ENCODE data around the gene SMIM35.

SMIM35 gene

DNA sequence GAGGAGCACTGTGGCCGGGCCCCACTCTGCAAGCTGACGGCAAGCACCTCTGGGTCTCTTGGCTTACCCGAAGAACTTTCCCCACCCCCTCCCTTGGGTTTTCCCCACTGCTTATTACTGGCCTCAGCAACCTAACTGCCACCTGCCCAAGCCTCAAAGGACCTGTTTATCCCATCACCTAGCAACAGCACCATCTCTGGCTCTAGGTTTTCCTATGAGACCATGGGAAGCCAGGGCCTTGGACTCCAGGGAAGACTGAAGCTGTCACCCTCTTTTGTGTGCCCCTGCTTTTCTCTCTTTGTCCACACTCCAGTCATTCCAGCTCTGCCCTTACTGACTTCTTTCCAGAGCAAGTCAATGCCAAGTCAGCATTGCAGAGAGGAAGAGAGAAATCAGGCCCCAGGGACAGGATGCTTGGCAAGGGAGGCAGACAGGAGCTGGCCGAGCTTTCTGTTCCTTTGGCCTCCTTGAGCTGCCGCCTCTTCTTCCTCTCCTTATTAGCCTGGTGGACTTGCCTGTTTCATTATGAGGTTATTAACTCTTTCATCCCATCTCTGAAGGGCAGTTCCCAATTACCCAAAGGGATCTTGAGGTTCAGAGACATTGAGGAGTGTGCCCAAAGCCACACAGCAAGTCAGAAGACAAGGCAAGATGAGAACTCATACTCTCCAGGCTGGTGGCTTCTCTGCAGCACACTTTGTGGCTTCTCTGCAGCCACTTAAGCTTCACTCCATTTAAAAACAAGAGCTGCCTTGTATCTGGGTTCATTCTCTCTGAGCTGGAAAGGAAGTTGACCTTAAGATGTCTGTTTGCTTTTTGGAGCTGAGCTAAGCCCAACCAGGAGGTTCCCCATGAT lies at the start of gene SMIM35:
Gene SMIM35, minus strand, starts transcription at position 51 of the 856 bp plus-strand sequence. CDS start 206 bp downstream, outside the sequence.
- DNase-seq, result no peak

DNA sequence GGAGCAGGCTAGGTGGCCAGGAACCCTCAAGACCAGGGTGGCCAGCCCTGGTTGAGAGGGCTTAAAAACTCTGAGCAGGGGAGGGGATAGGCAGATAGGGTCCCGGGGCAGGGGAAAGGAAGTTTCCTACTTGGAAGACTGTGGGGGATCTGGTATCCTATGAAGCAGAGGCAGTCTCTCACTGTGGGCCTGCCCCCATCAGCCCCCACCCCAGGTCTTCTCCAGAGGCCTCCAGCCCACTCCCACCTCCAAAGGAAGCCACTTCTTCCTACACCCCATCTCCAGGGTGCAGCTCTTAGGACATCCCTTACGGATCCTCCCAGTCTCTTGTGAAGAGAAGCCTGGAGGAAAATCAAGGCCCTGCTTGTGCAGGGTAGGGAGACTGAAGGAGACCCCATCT lies 49.6 kb upstream of the SMIM35 start:
- DNase-seq, result no peak

DNA sequence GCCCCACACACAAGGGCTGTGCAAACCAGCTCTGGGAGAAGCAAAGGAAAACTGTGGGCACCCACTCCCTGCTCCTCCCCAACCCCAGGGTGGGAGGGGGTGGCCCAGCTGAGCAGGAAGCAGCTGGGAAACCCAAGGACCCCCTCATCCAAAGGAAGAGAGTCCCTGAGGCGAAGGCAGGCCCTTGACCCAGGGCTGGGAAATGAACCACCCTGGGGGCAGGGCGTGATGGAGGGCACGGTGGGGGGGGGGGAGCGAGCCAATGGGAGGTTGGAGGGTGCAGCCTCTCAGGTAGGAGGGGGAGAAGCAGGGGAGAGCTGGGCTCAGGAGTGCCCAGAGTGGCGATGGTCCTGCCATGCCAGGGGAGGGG lies 49.0 kb upstream of the SMIM35 start:
- no peak for DNase-seq

DNA sequence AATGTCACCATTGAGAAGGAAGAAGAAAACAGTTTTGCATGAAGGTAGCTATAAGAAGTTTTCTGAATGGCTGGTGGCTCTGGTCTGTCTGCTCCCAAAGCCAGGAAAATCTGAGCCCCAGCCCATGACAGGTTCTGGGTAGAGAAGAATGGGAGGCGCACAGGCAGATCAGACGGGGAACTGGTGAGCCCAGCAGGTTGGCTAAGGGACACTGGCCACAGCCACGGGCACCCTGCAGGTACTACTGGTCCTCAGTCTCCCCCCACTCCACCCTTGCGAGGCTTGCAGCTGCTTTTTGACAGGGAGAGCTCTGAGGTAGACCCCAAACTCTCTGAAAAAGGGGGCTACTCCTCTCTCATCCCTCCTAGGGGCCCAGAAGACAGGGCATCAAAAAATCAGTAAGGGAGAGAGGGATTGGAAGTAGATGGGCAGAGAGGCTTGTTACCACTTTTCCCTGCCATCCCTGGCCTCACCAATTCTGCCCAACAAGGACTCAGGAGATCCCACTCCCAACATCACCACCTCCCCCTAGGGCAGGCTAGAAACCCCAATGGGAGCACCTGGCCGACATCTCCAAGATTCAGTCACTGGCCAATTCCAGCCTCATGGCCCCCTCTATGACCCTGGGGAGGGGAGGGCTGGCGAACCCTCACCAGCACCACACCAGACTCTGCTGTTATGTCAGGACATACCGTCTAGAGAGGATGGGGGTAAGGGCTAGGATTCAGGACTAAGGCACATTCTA lies 48.5 kb upstream of the SMIM35 start:
- DNase-seq, result no peak

DNA sequence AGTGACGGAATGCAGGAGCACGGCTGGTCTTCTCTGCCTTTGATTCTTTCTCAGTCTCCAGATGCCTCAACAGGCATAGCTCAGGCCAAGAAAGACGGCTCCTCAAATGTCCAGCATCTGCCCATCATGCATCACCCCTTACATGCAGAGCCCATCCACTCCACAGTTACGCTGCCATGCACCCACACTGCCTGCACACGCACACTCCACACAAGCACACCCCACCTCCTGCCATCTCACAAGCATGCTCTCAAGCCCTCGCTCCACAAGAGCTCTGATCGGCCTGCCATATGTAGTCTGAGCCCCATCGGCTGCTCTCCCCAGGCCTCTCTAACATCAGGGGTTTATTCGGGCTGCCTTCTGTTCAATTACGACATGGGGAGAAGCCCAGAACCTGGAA lies 47.1 kb upstream of the SMIM35 start:
- no peak for DNase-seq

DNA sequence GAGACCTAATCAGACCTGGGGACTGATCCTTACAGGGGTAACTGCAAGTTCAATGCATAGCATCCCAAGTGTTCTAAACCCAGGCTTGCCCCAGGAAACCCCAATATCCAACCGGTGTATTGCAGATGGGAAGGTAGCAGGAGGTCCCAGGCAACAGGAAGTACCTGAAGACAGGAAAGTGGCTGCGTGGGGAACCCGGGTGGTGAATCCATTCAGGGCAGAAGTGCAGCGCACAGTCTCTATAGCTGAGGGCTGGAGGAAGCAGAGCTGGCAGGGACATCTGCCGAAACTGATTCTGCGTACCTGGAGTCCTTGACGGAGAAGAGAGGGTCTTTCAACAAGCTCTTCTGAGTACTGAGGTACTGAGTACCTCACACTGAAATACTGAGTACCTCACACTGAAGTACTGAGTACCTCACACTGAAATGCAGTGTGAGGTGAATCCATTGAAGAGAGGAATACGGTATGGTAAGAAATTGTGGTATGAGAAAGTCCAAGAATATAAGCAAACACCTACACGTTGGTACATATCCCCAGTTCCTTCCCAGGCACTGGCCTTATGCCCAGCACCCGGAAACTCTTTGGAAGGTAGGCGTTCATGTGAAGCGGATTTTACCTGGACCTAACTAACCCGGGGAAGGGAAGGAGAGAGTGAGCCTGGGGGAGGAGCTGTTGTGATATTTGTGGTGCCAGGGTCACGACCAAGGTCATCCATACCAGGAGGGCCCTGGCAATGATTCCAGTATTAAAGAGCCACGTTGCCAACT lies 45.8 kb upstream of the SMIM35 start:
- DNase-seq, result no peak

DNA sequence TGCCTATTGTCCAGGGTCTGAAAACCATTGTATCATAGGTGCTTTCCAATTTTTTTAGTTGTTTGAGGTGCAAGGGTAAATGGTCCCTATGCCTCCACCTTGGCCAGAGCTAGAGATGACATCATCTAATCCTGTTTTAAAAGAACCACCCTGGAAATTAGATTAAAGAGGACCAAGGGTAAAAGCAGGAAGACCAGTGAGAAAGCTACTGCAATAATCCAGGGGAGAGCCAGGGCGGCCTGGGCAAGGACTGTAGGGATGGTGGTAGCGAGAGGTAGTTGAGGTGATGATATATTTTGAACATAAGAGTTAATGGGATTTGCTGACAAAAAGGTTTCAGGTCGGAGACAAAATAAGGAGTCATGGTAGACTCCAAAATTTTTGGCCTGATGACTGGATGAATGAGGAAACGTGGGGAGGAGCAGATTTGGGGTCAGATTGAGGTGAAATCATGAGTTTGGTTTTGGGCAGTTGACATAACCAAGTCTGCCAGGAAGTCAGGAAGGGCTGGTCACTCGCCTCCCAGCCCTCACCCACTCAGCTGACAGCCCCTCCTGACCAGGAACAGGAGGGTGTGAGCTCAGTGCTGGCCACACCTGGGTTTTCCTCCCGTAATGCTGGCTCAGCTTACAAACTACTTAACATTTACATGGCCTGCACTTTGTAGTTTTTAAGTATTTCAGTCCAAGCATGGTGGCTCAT lies 42.9 kb upstream of the SMIM35 start:
- DNase-seq, result no peak

DNA sequence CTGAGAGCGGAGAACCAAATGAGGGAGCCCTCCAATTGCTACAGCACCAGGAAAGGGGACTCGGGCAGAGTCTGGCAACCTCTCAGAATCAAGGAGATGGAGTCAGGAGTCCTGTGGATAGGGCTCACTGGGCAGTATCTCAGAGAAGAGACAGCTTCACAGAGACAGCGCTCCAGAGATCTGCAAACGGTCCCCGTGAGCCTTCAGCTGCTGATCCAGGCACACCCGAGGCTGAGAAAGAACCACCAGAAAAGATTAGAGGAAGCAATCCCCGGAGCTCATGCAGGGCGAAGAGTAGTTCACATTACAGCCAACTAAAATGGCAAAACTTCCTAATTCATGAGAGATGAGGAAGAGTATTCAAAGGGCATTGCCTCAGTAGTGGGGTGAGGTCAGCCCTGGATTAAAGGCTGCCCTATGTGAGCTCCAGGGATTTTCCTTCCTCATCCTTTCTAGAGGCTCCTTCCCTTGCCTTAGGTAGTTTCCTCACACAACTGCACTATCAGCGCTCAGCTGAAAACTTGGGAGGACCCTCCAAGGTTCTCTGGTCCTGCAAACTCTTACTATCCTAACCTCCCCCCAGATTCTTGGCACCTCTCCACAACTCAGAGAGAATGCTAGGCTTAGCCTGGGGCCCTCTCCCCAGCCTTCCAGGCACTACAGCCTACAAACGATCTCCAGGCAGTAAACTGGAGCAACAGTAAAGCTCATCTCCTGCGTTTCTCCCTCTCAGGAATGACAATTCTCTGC lies 42.1 kb upstream of the SMIM35 start:
- DNase-seq, result no peak

DNA sequence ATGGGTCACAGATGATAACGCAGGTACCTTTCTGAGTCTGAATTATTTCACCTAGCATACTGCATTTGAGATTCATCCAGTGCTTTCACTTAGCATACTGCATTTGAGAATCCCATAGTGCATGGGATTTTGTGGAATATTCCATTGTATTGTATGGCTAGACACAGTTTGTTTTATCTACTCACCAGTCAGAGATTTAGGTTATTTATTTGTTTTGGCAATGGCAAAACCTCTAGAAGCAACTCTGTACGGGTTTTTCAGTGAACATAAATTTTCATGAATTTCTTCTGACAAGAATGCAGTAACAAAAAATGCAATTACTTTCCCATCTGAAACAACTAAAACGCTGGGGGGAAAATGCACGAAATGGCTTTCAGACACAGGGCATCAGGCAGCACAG lies 41.5 kb upstream of the SMIM35 start:
- no peak for DNase-seq

DNA sequence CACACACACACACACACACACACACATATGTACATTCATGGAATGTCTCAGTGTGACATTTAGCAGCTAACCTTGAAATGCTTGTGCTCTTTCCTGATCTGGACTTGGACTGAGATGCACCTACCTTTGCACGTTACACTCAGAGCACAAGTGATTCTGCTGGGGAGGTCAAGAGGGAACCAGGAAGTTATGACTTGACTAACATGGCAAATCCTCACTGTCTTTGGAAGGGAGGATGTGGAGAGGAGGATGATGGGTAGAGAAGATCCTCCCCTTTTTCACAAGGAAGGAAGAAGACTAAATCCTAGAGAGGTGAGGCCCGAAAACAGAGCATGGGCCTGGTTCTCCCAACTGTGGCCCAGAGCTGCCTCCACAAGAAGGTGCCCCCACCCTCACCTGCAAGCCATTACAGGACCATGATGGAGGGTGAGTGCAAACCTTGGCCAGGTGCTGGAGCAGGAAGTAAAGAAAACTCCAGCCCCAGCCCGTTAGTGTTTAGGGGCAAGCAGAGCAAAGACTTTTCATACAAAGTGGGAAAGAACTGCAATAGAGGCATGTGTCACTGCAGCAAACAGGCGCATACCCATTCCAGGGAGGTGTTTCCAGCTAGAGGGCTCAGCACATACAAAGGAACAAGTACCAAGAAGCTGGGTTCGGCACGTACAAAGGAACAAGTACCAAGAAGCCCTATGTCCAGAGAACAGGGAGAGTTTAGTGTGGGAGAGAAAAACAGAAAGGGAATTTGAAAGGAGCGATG lies 39.5 kb upstream of the SMIM35 start:
- DNase-seq, result no peak

DNA sequence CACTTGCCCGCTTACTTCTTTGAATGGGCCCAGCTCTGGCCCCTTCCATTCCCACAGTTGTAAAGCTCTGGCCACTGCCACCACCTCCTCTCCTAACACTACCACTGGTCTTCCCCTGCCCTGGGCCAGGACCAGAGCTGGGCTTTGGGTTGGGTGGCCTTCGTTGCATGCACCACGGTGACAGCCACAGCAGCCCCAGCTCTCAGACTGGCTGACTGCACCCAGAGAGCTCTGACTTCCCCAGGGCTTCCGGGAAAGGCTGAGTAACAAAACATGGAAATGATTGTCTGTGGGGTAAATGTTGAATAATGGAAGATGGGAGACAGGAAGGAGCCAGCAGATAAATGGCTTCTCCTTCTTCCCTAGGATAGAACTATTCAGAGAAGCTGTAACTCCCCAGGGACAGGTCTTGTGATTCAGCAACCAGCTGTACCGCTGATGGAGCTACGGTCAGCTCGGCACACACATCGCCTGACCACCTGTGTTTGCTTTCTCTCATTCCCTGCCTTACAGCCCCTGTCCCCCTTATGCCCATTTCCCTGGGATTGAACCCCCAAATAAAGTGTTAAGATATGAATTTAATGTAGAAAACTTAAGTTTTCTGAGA lies 38.3 kb upstream of the SMIM35 start:
- DNase-seq, result peak; percentile 3

DNA sequence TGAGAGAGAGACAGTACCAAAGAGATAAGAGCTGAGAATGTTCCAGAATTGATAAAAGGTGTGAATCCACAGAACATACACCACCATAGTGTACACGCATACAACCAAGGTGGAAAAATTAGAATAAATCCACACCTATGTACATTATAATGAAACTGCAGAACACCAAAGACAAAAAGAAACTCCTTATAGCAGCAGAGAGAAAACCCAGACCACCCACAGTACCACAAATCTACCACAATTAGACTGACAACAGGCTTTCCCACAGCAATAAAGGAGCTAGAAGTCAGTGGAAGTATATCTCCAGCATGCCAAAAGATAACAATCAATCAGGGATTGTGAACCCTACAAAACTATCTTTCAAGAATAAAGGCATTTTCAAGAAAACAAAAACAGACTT lies 34.0 kb upstream of the SMIM35 start:
- no peak for DNase-seq

DNA sequence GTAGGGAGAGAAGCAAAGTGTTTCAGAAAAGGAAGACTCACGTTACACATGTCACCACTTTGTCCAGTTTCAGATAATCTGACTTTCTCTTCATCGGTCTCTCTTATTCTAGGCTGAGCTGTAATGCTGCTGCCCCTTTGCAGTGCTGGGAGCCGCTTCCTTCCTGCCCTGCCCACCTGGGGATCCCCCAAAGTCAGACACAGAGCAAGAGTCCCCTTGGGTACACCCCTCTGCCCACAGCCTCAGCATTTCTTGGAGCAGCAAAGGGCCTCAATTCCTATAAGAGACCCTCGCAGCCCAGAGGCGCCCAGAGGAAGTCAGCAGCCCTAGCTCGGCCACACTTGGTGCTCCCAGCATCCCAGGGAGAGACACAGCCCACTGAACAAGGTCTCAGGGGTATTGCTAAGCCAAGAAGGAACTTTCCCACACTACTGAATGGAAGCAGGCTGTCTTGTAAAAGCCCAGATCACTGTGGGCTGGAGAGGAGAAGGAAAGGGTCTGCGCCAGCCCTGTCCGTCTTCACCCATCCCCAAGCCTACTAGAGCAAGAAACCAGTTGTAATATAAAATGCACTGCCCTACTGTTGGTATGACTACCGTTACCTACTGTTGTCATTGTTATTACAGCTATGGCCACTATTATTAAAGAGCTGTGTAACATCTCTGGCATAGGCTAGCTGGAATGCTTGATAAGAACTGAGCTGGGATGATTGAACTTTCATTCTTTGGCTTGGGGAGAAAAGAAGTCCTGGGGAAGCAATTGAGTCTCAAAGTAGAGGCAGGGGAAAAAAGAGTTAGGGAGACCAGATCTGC lies 31.2 kb upstream of the SMIM35 start:
- DNase-seq, result no peak

DNA sequence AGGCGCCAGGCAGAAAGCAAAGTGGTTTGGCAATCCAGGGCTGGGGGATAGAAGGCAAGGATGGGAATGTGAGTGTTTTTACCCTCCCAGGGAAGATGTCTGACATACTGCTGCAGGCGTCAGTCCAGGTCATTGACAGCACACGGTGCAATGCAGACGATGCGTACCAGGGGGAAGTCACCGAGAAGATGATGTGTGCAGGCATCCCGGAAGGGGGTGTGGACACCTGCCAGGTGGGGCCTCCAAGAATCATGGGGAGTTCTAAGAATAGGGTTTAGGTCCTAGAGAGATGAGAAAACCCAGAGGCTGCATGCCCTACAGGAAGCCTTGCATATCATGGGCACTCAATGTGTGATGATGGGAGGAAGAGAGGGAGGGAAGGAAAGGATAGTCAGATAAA lies 28.3 kb upstream of the SMIM35 start:
- DNase-seq, result no peak

DNA sequence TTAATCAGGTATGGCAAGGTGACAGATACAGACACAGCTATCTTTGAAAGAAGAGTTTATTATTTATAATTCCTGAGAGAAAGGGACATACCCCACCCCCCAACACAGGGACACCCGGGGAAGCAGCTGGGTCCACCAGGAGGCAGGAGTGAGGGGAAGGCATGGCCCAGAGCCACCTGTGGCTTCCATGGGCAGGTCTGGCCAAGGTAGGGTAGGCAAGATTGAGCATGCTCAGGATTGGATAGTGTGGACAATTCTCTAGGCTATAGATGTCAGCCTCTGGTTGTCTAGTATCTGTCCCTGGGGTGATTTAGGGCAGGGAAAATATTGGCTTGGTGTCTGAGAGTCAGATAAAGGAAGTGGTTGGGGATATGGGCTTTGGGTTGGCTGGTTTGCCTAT lies 27.5 kb upstream of the SMIM35 start:
- no peak for DNase-seq

DNA sequence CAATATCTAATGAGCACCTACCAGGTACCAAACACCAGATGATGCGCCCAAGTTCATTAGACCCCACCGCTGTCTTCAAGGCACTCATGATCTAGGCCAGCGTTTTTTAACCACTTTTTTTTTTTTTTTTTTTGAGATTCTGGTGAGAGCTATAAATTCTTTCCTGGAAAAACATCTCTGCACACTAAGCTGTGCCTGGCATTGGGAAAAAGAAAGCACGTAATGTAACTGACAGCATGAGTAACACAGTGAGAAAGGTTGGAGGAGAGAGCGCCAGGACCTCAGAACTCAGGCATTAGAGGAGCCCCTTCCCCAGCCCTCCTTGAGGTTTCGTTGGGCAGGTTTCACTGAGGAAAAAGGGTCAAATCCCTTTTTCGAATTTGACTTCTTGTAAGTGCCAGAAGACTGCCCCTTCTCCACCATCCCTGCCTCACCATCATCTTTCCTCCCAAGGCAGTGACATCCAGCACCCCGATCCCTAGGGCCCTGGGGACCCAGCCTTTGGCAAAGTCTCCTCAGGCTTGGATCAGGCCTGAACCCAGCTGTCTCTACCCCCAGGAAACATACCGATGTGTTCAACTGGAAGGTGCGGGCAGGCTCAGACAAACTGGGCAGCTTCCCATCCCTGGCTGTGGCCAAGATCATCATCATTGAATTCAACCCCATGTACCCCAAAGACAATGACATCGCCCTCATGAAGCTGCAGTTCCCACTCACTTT lies 26.1 kb upstream of the SMIM35 start:
- DNase-seq, result no peak

DNA sequence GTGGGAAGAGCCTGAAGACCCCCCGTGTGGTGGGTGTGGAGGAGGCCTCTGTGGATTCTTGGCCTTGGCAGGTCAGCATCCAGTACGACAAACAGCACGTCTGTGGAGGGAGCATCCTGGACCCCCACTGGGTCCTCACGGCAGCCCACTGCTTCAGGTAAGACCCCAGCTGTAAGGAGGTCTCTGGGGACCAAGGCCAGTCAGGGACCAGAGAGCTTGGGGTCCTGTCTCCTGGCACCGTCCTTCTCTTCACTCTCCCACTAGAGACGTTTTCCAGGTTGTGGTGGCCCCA lies 24.9 kb upstream of the SMIM35 start:
- no peak for DNase-seq

DNA sequence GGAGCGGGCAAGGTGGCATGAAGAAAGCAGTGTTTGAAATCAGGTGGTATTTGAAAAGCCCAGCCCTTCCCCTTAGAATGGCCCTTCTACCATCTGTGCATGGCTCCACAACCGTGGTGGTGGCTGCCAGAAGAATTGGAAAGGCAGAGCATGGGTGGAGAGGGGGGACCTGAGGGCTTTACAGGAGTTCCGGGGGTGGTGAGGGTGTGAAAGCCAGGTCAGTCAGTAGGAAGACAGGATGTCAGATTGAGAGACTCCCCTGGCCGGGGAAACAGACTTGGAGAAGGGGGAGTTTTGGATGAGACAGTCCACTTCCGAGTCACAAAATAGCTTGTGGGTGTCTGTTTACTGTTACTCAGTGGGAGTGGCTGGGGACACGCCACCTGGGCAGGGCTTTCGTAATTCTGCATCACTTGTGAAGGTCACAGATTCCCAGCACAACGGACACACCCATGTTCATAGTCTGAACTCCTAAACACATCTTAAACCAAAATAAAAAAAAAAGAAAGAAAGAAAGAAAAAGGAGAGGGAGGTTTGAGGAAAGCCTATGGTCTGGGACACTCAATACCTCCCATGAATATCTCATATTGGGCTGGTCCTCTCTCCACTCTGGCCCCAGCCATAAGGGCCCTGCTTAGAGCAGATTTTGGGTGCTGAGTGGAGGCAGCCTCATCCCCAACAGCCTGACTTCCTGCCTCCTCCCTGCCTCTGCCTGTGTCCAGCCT lies 24.4 kb upstream of the SMIM35 start:
- no peak for DNase-seq

DNA sequence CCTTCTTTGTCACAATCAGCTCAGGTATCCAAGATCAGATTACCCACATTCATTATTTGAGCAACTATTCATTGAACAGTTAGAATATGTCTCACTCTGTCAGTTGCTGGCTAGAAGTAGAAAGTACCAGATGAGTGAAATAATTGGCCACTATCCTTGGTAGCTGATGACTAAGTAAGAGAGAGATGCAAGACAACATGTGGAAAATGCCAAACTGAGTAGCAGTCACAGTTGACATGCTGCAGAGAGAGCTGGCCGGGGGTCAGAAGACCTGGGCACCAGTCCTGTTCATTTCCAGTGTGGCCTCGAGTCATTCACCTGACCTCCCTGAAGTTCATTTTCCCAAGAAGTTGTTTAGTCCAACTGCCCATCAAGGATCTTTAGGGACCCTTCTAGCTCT lies 22.5 kb upstream of the SMIM35 start:
- DNase-seq, result peak; percentile 9
